ENCODE results near the gene CIT. TPM values are rescaled to one million over a fixed set of nuclear protein-coding genes. Genes with fewer than 3 reads are reported as not detected.
A peak's percentile ranks its signal among the peaks of the same experiment; 100 is the strongest.
"Not testable (repeated sequence)": the region's sequence is repeated elsewhere in the genome, so short reads cannot be mapped to it uniquely, and the experiment has no call there.

CIT gene
- total RNA-seq, 1 donor from 2014 or later, result 6.8 TPM

GRCh38 chr12:119667577-119668323, 209.4 kb downstream of the CIT start, which contains the start of gene PRKAB1:
TSS of gene PRKAB1 (plus strand) at chr12:119668133. CDS start at chr12:119668245, 112 bp downstream.
- Histone ChIP-seq H3K9me3 (ENCODE audit: control insufficient read depth in 3 of 3, low read length in 3 of 3) (no peaks in the 10 kb centered on the region), H3K4me1 (ENCODE audit: control insufficient read depth in 3 of 3, insufficient read depth in 3 of 3, low read length in 3 of 3) (peaks cover 20 to 30% (median 27%) of the 10 kb centered on the region in 3 donors), H3K27me3 (ENCODE audit: control insufficient read depth in 3 of 3, insufficient read depth in 3 of 3, low read length in 3 of 3) (no peaks in the 10 kb centered on the region), H3K9ac (ENCODE audit: low read depth in 1 of 3, low read length in 3 of 3) (peak within 1 kb of the TSS; percentile 95 to 97 (median 97)), H3K36me3 (ENCODE audit: control insufficient read depth in 3 of 3, insufficient read depth in 3 of 3, low read length in 3 of 3) (peaks cover 6 to 22% (median 18%) of the 10 kb centered on the region in 3 donors), H3K4me3 (ENCODE audit: low read length in 3 of 3) (peak within 1 kb of the TSS; percentile 91 to 97 (median 94)), H3K27ac (ENCODE audit: low read depth, low read length) (peak within 1 kb of the TSS; percentile 90)

- H3K36me3 ChIP-seq (ENCODE audit: control insufficient read depth in 3 of 3, insufficient read depth in 3 of 3, low read length in 3 of 3), result peaks cover 0 to 15% (median 11%) of the 10 kb centered on the region in 3 donors
- no peaks in the 10 kb centered on the region for H3K27me3 ChIP-seq (ENCODE audit: control insufficient read depth in 3 of 3, insufficient read depth in 3 of 3, low read length in 3 of 3)
- no peaks in the 10 kb centered on the region for H3K9me3 ChIP-seq (ENCODE audit: control insufficient read depth in 3 of 3, low read length in 3 of 3)
Observed at GRCh38 chr12:119666900-119667576, 210.1 kb downstream of the CIT start.

GRCh38 chr12:119666226-119666795, 210.8 kb downstream of the CIT start:
- no peak overlapping the region for H3K4me3 ChIP-seq (ENCODE audit: low read length in 3 of 3)
- H3K9ac ChIP-seq (ENCODE audit: low read depth in 1 of 3, low read length in 3 of 3), result no peak overlapping the region
- H3K27ac ChIP-seq (ENCODE audit: low read depth, low read length), result no peak overlapping the region
- peaks cover 0 to 11% (median 6%) of the 10 kb centered on the region in 3 donors for H3K36me3 ChIP-seq (ENCODE audit: control insufficient read depth in 3 of 3, insufficient read depth in 3 of 3, low read length in 3 of 3)
- H3K4me1 ChIP-seq (ENCODE audit: control insufficient read depth in 3 of 3, insufficient read depth in 3 of 3, low read length in 3 of 3), result peaks cover 20 to 30% (median 24%) of the 10 kb centered on the region in 3 donors
- no peaks in the 10 kb centered on the region for H3K9me3 ChIP-seq (ENCODE audit: control insufficient read depth in 3 of 3, low read length in 3 of 3)
- H3K27me3 ChIP-seq (ENCODE audit: control insufficient read depth in 3 of 3, insufficient read depth in 3 of 3, low read length in 3 of 3), result no peaks in the 10 kb centered on the region

More at GRCh38 chr12:119666900-119667576, 210.1 kb downstream of the CIT start:
- peak overlapping the region; percentile 90 for H3K27ac ChIP-seq (ENCODE audit: low read depth, low read length)
- peak overlapping the region; percentile 51 to 78 (median 74) for H3K9ac ChIP-seq (ENCODE audit: low read depth in 1 of 3, low read length in 3 of 3)
- H3K4me3 ChIP-seq (ENCODE audit: low read length in 3 of 3), result peak overlapping the region; percentile 91 to 97 (median 94)
- H3K4me1 ChIP-seq (ENCODE audit: control insufficient read depth in 3 of 3, insufficient read depth in 3 of 3, low read length in 3 of 3), result peaks cover 20 to 30% (median 24%) of the 10 kb centered on the region in 3 donors

GRCh38 chr12:119665164-119665929, 211.8 kb downstream of the CIT start:
- Histone ChIP-seq H3K4me1 (ENCODE audit: control insufficient read depth in 3 of 3, insufficient read depth in 3 of 3, low read length in 3 of 3) (peaks cover 19 to 27% (median 20%) of the 10 kb centered on the region in 3 donors), H3K9me3 (ENCODE audit: control insufficient read depth in 3 of 3, low read length in 3 of 3) (no peaks in the 10 kb centered on the region), H3K9ac (ENCODE audit: low read depth in 1 of 3, low read length in 3 of 3) (peak overlapping the region in 1 of 3 donors; percentile 3), H3K27me3 (ENCODE audit: control insufficient read depth in 3 of 3, insufficient read depth in 3 of 3, low read length in 3 of 3) (no peaks in the 10 kb centered on the region), H3K36me3 (ENCODE audit: control insufficient read depth in 3 of 3, insufficient read depth in 3 of 3, low read length in 3 of 3) (peaks cover 0 to 6% (median 4%) of the 10 kb centered on the region in 3 donors), H3K4me3 (ENCODE audit: low read length in 3 of 3) (no peak overlapping the region), H3K27ac (ENCODE audit: low read depth, low read length) (no peak overlapping the region)

GRCh38 chr12:119664642-119665041, 212.5 kb downstream of the CIT start:
- H3K9ac ChIP-seq (ENCODE audit: low read depth in 1 of 3, low read length in 3 of 3), result no peak overlapping the region
- H3K27me3 ChIP-seq (ENCODE audit: control insufficient read depth in 3 of 3, insufficient read depth in 3 of 3, low read length in 3 of 3), result no peaks in the 10 kb centered on the region
- no peaks in the 10 kb centered on the region for H3K9me3 ChIP-seq (ENCODE audit: control insufficient read depth in 3 of 3, low read length in 3 of 3)
- no peak overlapping the region for H3K27ac ChIP-seq (ENCODE audit: low read depth, low read length)
- peaks cover 12 to 20% (median 13%) of the 10 kb centered on the region in 3 donors for H3K4me1 ChIP-seq (ENCODE audit: control insufficient read depth in 3 of 3, insufficient read depth in 3 of 3, low read length in 3 of 3)
- H3K4me3 ChIP-seq (ENCODE audit: low read length in 3 of 3), result no peak overlapping the region
- no peaks in the 10 kb centered on the region for H3K36me3 ChIP-seq (ENCODE audit: control insufficient read depth in 3 of 3, insufficient read depth in 3 of 3, low read length in 3 of 3)

GRCh38 chr12:119661882-119662281, 215.2 kb downstream of the CIT start:
- Histone ChIP-seq H3K27me3 (ENCODE audit: control insufficient read depth in 3 of 3, insufficient read depth in 3 of 3, low read length in 3 of 3) (no peaks in the 10 kb centered on the region), H3K4me1 (ENCODE audit: control insufficient read depth in 3 of 3, insufficient read depth in 3 of 3, low read length in 3 of 3) (peaks cover 1 to 2% (median 2%) of the 10 kb centered on the region in 3 donors), H3K9me3 (ENCODE audit: control insufficient read depth in 3 of 3, low read length in 3 of 3) (no peaks in the 10 kb centered on the region), H3K4me3 (ENCODE audit: low read length in 3 of 3) (no peak overlapping the region), H3K36me3 (ENCODE audit: control insufficient read depth in 3 of 3, insufficient read depth in 3 of 3, low read length in 3 of 3) (no peaks in the 10 kb centered on the region), H3K27ac (ENCODE audit: low read depth, low read length) (no peak overlapping the region), H3K9ac (ENCODE audit: low read depth in 1 of 3, low read length in 3 of 3) (no peak overlapping the region)

- no peak overlapping the region for H3K9ac ChIP-seq (ENCODE audit: low read depth in 1 of 3, low read length in 3 of 3)
- H3K4me1 ChIP-seq (ENCODE audit: control insufficient read depth in 3 of 3, insufficient read depth in 3 of 3, low read length in 3 of 3), result no peaks in the 10 kb centered on the region
- H3K27me3 ChIP-seq (ENCODE audit: control insufficient read depth in 3 of 3, insufficient read depth in 3 of 3, low read length in 3 of 3), result no peaks in the 10 kb centered on the region
- H3K27ac ChIP-seq (ENCODE audit: low read depth, low read length), result no peak overlapping the region
- no peak overlapping the region for H3K4me3 ChIP-seq (ENCODE audit: low read length in 3 of 3)
- no peaks in the 10 kb centered on the region for H3K9me3 ChIP-seq (ENCODE audit: control insufficient read depth in 3 of 3, low read length in 3 of 3)
- H3K36me3 ChIP-seq (ENCODE audit: control insufficient read depth in 3 of 3, insufficient read depth in 3 of 3, low read length in 3 of 3), result no peaks in the 10 kb centered on the region
Observed at GRCh38 chr12:119660076-119660475, 217.0 kb downstream of the CIT start.

- H3K9ac ChIP-seq (ENCODE audit: low read depth in 1 of 3, low read length in 3 of 3), result no peak overlapping the region
- H3K27me3 ChIP-seq (ENCODE audit: control insufficient read depth in 3 of 3, insufficient read depth in 3 of 3, low read length in 3 of 3), result no peaks in the 10 kb centered on the region
- H3K4me3 ChIP-seq (ENCODE audit: low read length in 3 of 3), result no peak overlapping the region
- no peaks in the 10 kb centered on the region for H3K9me3 ChIP-seq (ENCODE audit: control insufficient read depth in 3 of 3, low read length in 3 of 3)
- no peaks in the 10 kb centered on the region for H3K36me3 ChIP-seq (ENCODE audit: control insufficient read depth in 3 of 3, insufficient read depth in 3 of 3, low read length in 3 of 3)
- H3K27ac ChIP-seq (ENCODE audit: low read depth, low read length), result no peak overlapping the region
- no peaks in the 10 kb centered on the region for H3K4me1 ChIP-seq (ENCODE audit: control insufficient read depth in 3 of 3, insufficient read depth in 3 of 3, low read length in 3 of 3)
Observed at GRCh38 chr12:119659289-119659897, 217.7 kb downstream of the CIT start.

- H3K4me1 ChIP-seq (ENCODE audit: control insufficient read depth in 3 of 3, insufficient read depth in 3 of 3, low read length in 3 of 3); H3K9ac ChIP-seq (ENCODE audit: low read depth in 1 of 3, low read length in 3 of 3); H3K9me3 ChIP-seq (ENCODE audit: control insufficient read depth in 3 of 3, low read length in 3 of 3); H3K4me3 ChIP-seq (ENCODE audit: low read length in 3 of 3); H3K36me3 ChIP-seq (ENCODE audit: control insufficient read depth in 3 of 3, insufficient read depth in 3 of 3, low read length in 3 of 3); H3K27ac ChIP-seq (ENCODE audit: low read depth, low read length); H3K27me3 ChIP-seq (ENCODE audit: control insufficient read depth in 3 of 3, insufficient read depth in 3 of 3, low read length in 3 of 3): not testable (repeated sequence)
Observed at GRCh38 chr12:119658166-119658565, 219.0 kb downstream of the CIT start.
